K562 (cell line): ENCODE measurements around the gene ARHGAP24. TPM values are rescaled to one million over a fixed set of nuclear protein-coding genes. Genes with fewer than 3 reads are reported as not detected.
"Not testable (repeated sequence)": the region's sequence is repeated elsewhere in the genome, so short reads cannot be mapped to it uniquely, and the experiment has no call there.

Source experiments
- ATAC-seq: fragments of 200-7000 bp; cut with Tn5 transposase; 3 replicates; pipeline ENCODE4 v1.9.1; 2020; ENCODE audit warnings: moderate library complexity
- BruUV-seq: library from RNA; stranded (reverse); fragments of 400-500 nt; replicated peaks from 2 replicates; lab custom pipeline; 2021; lab: Mats Ljungman, UMichigan
- CTCF ChIA-PET: fragments of 300-600 bp; formaldehyde crosslinking; extraction: SDS; loops from one replicate; lab custom pipeline; 2021; ENCODE audit warnings: low intra/inter-chr PET ratio; lab: Yijun Ruan, JAX
- POLR2A ChIA-PET: fragments of 300-600, 350-650 bp; sonication (Branson Sonifier 250); formaldehyde crosslinking; extraction: SDS; loops from one replicate; lab custom pipeline; 2021; ENCODE audit warnings: antibody characterized with exemption, inconsistent platforms; lab: Yijun Ruan, JAX
- DNase-seq, 4 experiments: peaks; one replicate each; pipeline versions ENCODE4 v3.0.0 to v3.0.0-alpha.2; 2011 to 2018; ENCODE audit warnings: low spot score in 3 of 4, mixed read lengths in 3 of 4; ENCODE audit errors: extremely low read depth in 1 of 4
- FAIRE-seq: peaks from 2 replicates; lab custom pipeline; 2011; peaks lifted over from hg19 to GRCh38; lab: Jason Lieb, UNC
- H2AFZ ChIP-seq: 2 replicates; pipeline ENCODE4 v1.6.0; 2011; ENCODE audit warnings: low read depth, low read length, control low read depth, inconsistent platforms
- H3K27ac ChIP-seq: fragments of 200-600 bp; 3 replicates; pipeline ENCODE4 v1.8.0; 2011; ENCODE audit warnings: low read depth, mild to moderate bottlenecking, control low read depth, inconsistent platforms, low read length, moderate library complexity, mixed read lengths; ENCODE audit errors: extremely low read depth
- H3K27me3 ChIP-seq, 2 experiments: fragments of 300-600 bp in 1 of 2; 2 replicates in 1 of 2; 3 replicates in 1 of 2; pipeline versions ENCODE4 v1.6.0 to v1.8.0; 2011; ENCODE audit warnings: inconsistent platforms in 2 of 2, low read length in 2 of 2, mild to moderate bottlenecking in 1 of 2, mixed read lengths in 1 of 2, moderate library complexity in 1 of 2; ENCODE audit not compliant: control insufficient read depth in 2 of 2, insufficient read depth in 2 of 2
- H3K36me3 ChIP-seq: fragments of 300-600 bp; 3 replicates; pipeline ENCODE4 v1.8.0; 2011; ENCODE audit warnings: mild to moderate bottlenecking, low read length, inconsistent platforms; ENCODE audit not compliant: control insufficient read depth, insufficient read depth
- H3K4me1 ChIP-seq, 2 experiments: fragments of 200-600 bp in 1 of 2; replicated peaks in 1 of 2; 2 replicates in 1 of 2; 3 replicates in 1 of 2; pipeline versions ENCODE4 v1.5.1 to v1.8.0; 2011; ENCODE audit warnings: inconsistent platforms in 2 of 2, low read length in 2 of 2, mild to moderate bottlenecking in 1 of 2, mixed read lengths in 1 of 2, moderate library complexity in 1 of 2; ENCODE audit not compliant: control insufficient read depth in 2 of 2, insufficient read depth in 2 of 2
- H3K4me2 ChIP-seq: 2 replicates; pipeline ENCODE4 v1.6.1; 2011; ENCODE audit warnings: low read length, control low read depth, inconsistent platforms, mixed read lengths; ENCODE audit not compliant: insufficient read depth
- H3K4me3 ChIP-seq: fragments of 200-600 bp; sonication (generic), shearing (Covaris generic); 2 replicates; pipeline ENCODE4 v1.5.1; 2016; ENCODE audit warnings: control low read depth, inconsistent platforms
- H3K79me2 ChIP-seq: fragments of 200-600 bp; 3 replicates; pipeline ENCODE4 v1.8.0; 2011; ENCODE audit warnings: low read length, inconsistent platforms; ENCODE audit not compliant: control insufficient read depth, insufficient read depth
- H3K9ac ChIP-seq, 2 experiments: 2 replicates each; pipeline versions ENCODE4 v1.6.0 to v1.6.1; 2011; ENCODE audit warnings: low read depth in 2 of 2, low read length in 2 of 2, control low read depth in 1 of 2, inconsistent platforms in 1 of 2, mild to moderate bottlenecking in 1 of 2, mixed read lengths in 1 of 2; ENCODE audit not compliant: insufficient read depth in 1 of 2
- H3K9me1 ChIP-seq: one replicate; pipeline ENCODE4 v1.6.0; 2011; ENCODE audit warnings: inconsistent platforms, mild to moderate bottlenecking, low read length, moderate library complexity; ENCODE audit not compliant: control insufficient read depth, insufficient read depth
- H3K9me3 ChIP-seq: replicated peaks from 2 replicates; pipeline ENCODE4 v1.5.1; 2011; ENCODE audit warnings: low read depth, low read length, inconsistent platforms; ENCODE audit not compliant: control insufficient read depth, insufficient read depth
- H4K20me1 ChIP-seq: replicated peaks from 2 replicates; pipeline ENCODE4 v1.6.1; 2011; ENCODE audit warnings: low read length, inconsistent platforms, mixed read lengths; ENCODE audit not compliant: control insufficient read depth, insufficient read depth
- CBX2 ChIP-seq: fragments of 200-600 bp; sonication (generic); IDR thresholded peaks from one replicate; pipeline ENCODE4 v1.6.1; 2012; ENCODE audit warnings: mild to moderate bottlenecking, low read length, inconsistent platforms; ENCODE audit not compliant: insufficient read depth, poor library complexity, severe bottlenecking
- CEBPG ChIP-seq, 3 experiments: fragments of 200-800 bp in 1 of 3; sonication (Bioruptor generic) in 1 of 3; sonication (generic) in 1 of 3; formaldehyde crosslinking in 1 of 3; IDR thresholded peaks in 2 of 3; conservative IDR thresholded peaks in 1 of 3; 2 replicates each; pipeline versions ENCODE4 v1.6.1 to v1.8.0; 2016 to 2022; ENCODE audit warnings: missing compliant biosample characterization in 2 of 3, missing genetic modification characterization in 2 of 3, mild to moderate bottlenecking in 1 of 3, missing genetic modification reagents in 1 of 3
- CREBBP ChIP-seq: IDR thresholded peaks from one replicate; pipeline ENCODE4 v1.6.1; 2012; ENCODE audit warnings: low read depth, mild to moderate bottlenecking, control low read depth, inconsistent platforms, low read length
- ETS2 ChIP-seq: IDR thresholded peaks from 2 replicates; pipeline ENCODE4 v1.6.1; 2016; ENCODE audit warnings: borderline replicate concordance, missing genetic modification characterization, mild to moderate bottlenecking, moderate library complexity, missing compliant biosample characterization; ENCODE audit not compliant: poor library complexity, severe bottlenecking
- NFE2 ChIP-seq: IDR thresholded peaks from 2 replicates; pipeline ENCODE4 v1.6.1; 2014; ENCODE audit warnings: antibody characterized with exemption, low read depth
- NFYB ChIP-seq: IDR thresholded peaks from 2 replicates; pipeline ENCODE4 v1.6.1; 2011; ENCODE audit warnings: mild to moderate bottlenecking, moderate library complexity; ENCODE audit not compliant: insufficient read length; ENCODE audit errors: extremely low read depth
- POLR3A ChIP-seq: IDR thresholded peaks from 2 replicates; pipeline ENCODE4 v1.6.1; 2011; ENCODE audit warnings: borderline replicate concordance, mild to moderate bottlenecking, moderate library complexity; ENCODE audit not compliant: insufficient read length, insufficient read depth; ENCODE audit errors: extremely low read depth
- ZNF316 ChIP-seq: fragments of 450-650 bp; IDR thresholded peaks from 2 replicates; pipeline ENCODE4 v1.6.1; 2016
- WGBS: fragments of 100-300 bp; shearing (Covaris generic); methylation state at CpG from one replicate; pipeline ENCODE4 v1.1.6; 2016; ENCODE audit warnings: low coverage, mixed read lengths; ENCODE audit not compliant: insufficient coverage; ENCODE audit errors: missing lambda C conversion rate; 5-methylcytosine and 5-hydroxymethylcytosine counted together
- in situ Hi-C: fragments of 300-500 bp; cut with MboI; formaldehyde crosslinking; loops from 4 replicates; pipeline ENCODE4 v1.15.0; 2018; ENCODE audit warnings: inconsistent platforms, mixed read lengths
- intact Hi-C: fragments of 100-400 bp; cut with micrococcal nuclease; formaldehyde crosslinking; loops from 2 replicates; pipeline ENCODE4 v1.14.2; 2022
- polyA plus RNA-seq, 8 experiments: library from polyadenylated mRNA; depleted of rRNA in 4 of 8; stranded (reverse) in 5 of 8; unstranded in 3 of 8; fragments of >200 nt; fragmentation: Nextera tagmentation in 2 of 8; fragmentation: Illumina TruSeq in 1 of 8; extraction: Ambion mirVana in 2 of 8; extraction: Trizol in 1 of 8; gene quantifications; 2 replicates each; pipeline versions ENCODE4 v1.2.1 to v1.2.3, GENCODE V29; 2011 to 2014; ENCODE audit warnings: inconsistent platforms in 1 of 8, missing spikeins in 1 of 8
- total RNA-seq, 7 experiments: library from RNA; depleted of rRNA in 6 of 7; stranded (reverse); fragments of >200 nt in 6 of 7; fragmentation: Illumina TruSeq in 2 of 7; extraction: Trizol in 2 of 7; gene quantifications; 2 replicates each; pipeline versions ENCODE4 v1.2.1 to v1.2.3, GENCODE V29; 2011 to 2021; ENCODE audit warnings: low replicate concordance in 1 of 7

ARHGAP24 gene
- total and polyA plus RNA-seq, 9 of the 15 experiments (the other 6 are each of a cell fraction or from before 2014, with no cell fraction given), result 8.0 to 22.6 (median 14.0) TPM

DNA sequence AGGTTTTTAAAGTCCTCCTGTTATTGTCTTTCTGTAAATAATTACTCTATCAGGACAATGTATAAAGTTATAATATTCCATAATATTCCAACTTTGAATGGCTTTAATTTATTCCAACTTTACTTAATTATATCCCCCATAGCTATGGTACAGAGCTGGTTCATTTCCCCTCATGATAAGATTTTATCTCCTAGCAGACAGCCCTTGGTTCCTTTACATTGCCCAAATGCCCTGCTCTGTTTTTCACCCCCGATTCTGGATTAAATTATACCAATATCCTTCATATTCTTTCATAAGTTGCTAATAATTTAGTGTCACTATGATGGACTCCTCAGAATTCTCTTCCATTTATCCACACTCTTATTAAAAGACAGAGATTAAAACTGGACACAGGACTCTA lies 544.4 kb downstream of the ARHGAP24 start:
- TF ChIP-seq ETS2 (tag) (no peak), NFYB (no peak), CREBBP (no peak)
- Histone ChIP-seq H3K4me1 (no peaks in the 10 kb centered on the region), H3K9me1 (no peaks in the 10 kb centered on the region), H3K27ac (no peak overlapping the region), H3K9me3 (no peaks in the 10 kb centered on the region), H3K4me2 (no peak overlapping the region), H4K20me1 (no peaks in the 10 kb centered on the region), H3K79me2 (no peaks in the 10 kb centered on the region), H3K36me3 (no peaks in the 10 kb centered on the region), H3K9ac (no peak overlapping the region), H3K4me3 (no peak overlapping the region), H3K27me3 (no peaks in the 10 kb centered on the region; a peak in 1 of 5 replicates), H2AFZ (no peak overlapping the region)
- in situ Hi-C loops (no loop called here), intact Hi-C loops (no loop called here)
- no peak for ATAC-seq
- 13% methylated on average over 1 of the region's 1 CpG for WGBS
- ChIA-PET CTCF (no interaction called here), POLR2A (no interaction called here)
- BruUV-seq, result no TSS peak
- no peak for FAIRE-seq
- DNase-seq, result no peak

DNA sequence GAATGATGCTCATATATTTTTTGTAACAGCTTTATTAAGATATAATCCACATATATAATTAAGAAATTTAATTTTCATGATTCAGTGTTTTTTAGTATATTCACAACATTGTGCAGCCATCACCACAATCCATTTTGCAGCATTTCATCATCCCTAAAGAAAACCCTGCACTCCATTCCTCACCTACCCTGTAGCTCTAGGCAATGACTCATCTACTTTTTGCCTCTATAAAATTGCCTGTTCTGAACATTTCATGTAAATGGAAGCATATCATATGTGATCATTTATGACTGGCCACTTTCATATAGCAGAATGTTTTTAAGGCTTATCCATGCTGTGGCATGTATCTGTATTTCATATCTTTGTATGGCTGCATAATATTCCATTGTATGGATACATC lies 545.0 kb downstream of the ARHGAP24 start:
- no peak overlapping the region for H3K9ac ChIP-seq
- BruUV-seq, result no TSS peak
- no peaks in the 10 kb centered on the region for H3K79me2 ChIP-seq
- TF ChIP-seq CBX2, result no peak
- TF ChIP-seq CEBPG (CRISPR knock-in tag; IDR thresholded peaks at IDR 0.05), result no peak
- TF ChIP-seq CEBPG (tag; conservative IDR thresholded peaks at IDR 0.05 in 1 of 2, IDR thresholded peaks at IDR 0.05 in 1 of 2), result peak in 1 of 2 experiments; percentile 45; a peak in 1 of 4 replicates
- TF ChIP-seq ZNF316, result 0 out of 2 replicates have a peak, but pooled peaks have one; percentile 11
- no peak for TF ChIP-seq POLR3A
- 0 out of 2 replicates have a peak, but pooled peaks have one; percentile 7 for TF ChIP-seq NFE2
- TF ChIP-seq, all 486 proteins: peak for 3
- ATAC-seq, result no peak
- ChIA-PET POLR2A (no interaction called here), CTCF (no interaction called here)
- Histone ChIP-seq H3K4me1 (no peaks in the 10 kb centered on the region), H3K27me3 (no peaks in the 10 kb centered on the region; a peak in 1 of 5 replicates), H3K9me1 (no peaks in the 10 kb centered on the region), H2AFZ (no peak overlapping the region), H3K4me3 (no peak overlapping the region), H3K4me2 (no peak overlapping the region), H3K9me3 (no peaks in the 10 kb centered on the region), H4K20me1 (no peaks in the 10 kb centered on the region), H3K27ac (no peak overlapping the region), H3K36me3 (no peaks in the 10 kb centered on the region)
- intact Hi-C loops (no loop called here), in situ Hi-C loops (no loop called here)
- no peak for DNase-seq
- no peak for FAIRE-seq

DNA sequence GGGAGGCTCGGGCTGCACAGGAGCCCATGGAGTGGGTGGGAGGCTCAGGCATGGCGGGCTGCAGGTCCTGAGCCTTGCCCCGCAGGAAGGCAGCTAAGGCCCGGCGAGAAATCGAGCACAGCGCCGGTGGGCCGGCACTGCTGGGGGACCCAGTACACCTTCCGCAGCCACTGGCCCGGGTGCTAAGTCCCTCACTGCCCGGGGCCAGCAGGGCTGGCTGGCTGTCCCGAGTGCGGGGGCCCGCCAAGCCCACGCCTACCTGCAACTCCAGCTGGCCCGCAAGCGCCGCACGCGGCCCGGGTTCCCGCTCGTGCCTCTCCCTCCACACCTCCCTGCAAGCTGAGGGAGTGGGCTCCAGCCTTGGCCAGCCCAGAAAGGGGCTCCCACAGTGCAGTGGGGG lies 546.7 kb downstream of the ARHGAP24 start:
- ATAC-seq, H3K27ac ChIP-seq, FAIRE-seq, H3K4me3 ChIP-seq, BruUV-seq, H3K9me3 ChIP-seq, H3K27me3 ChIP-seq, H4K20me1 ChIP-seq, in situ Hi-C loops, CTCF ChIA-PET, H3K4me1 ChIP-seq, DNase-seq, H3K9me1 ChIP-seq, intact Hi-C loops, H3K4me2 ChIP-seq, H3K9ac ChIP-seq, H3K79me2 ChIP-seq, H2AFZ ChIP-seq, H3K36me3 ChIP-seq: not testable (repeated sequence)
- POLR2A ChIA-PET, result interaction anchor here (0.6 kb wide), 1 partner anchor 119 kb away, joined by 3 read pairs; no protein-coding TSS in a partner anchor
- 10% methylated on average over 10 of the region's 24 CpGs for WGBS
